Heart left ventricle (tissue), 13 donors: Measurements from ENCODE around the gene PXK.

Experiments
- CTCF ChIP-seq, 12 donors: fragments of 200-600 bp; sonication (generic) in 4 of 12; IDR thresholded peaks; one replicate each; pipeline versions ENCODE4 v1.5.0 to v1.8.0; 2018 to 2022; ENCODE audit warnings: antibody characterized with exemption in 12 of 12, mild to moderate bottlenecking in 5 of 12
- POLR2A ChIP-seq, 2 donors: fragments of 450-650 bp; IDR thresholded peaks; one replicate each; pipeline ENCODE4 v1.6.1; 2017; ENCODE audit warnings: antibody characterized with exemption in 2 of 2, mild to moderate bottlenecking in 2 of 2, moderate library complexity in 2 of 2
- donor health status: ischemic (EF 13 %, LVEDD 7.1; RV severe dilation, severe dysfunction).
- donor health status: DM: no; HTN: yes; CAD: no.
- donor health status: DM: no; HTN: no; CAD: no.
- donor health status: ischemic (EF 25% LVEDD 6.9; RV normal size, moderate dysfunction).
- donor health status: ischemic (EF 25% LVEDD 5.7; RV mildly dilated, moderate dysfunction).
- donor health status: ischemic (EF 35%, LVEDD 5.7; RV mildly dilated, moderate dysfunction).
- donor health status: nonischemic (EF 11% LVEDD 7.7; RV severe dilation, severe dysfunction).
- donor health status: DM: yes; HTN: yes; CAD: no.
- donor health status: PGD.
- donor health status: ischemic (EF 29% LVEDD 5.4; RV normal size, mild dysfunction).
- donor health status: nonischemic (EF 23%, LVEDD 6.1; RV moderate dilation, normal function).

GRCh38 chr3:58288011-58288728 lies 44.5 kb upstream of the PXK start:
- TF ChIP-seq CTCF (IDR thresholded peaks at IDR 0.05), result peak in 1 of 12 donors; percentile 6
- TF ChIP-seq POLR2A (IDR thresholded peaks at IDR 0.05), result no peak
